HCT116 (cell line): ENCODE data around the gene VWA7. TPM values are rescaled to one million over a fixed set of nuclear protein-coding genes. Genes with fewer than 3 reads are reported as not detected.

Experiments
- ATAC-seq: fragments of 200-7000 bp; cut with Tn5 transposase; 2 replicates; pipeline ENCODE4 v1.9.1; 2020; ENCODE audit warnings: mild to moderate bottlenecking, moderate library complexity
- BruUV-seq: library from RNA; stranded (reverse); fragments of 400-500 nt; replicated peaks from 2 replicates; lab custom pipeline; 2021; lab: Mats Ljungman, UMichigan
- CTCF ChIA-PET: fragments of 300-600 bp; sonication (Branson Sonifier 250); formaldehyde crosslinking; loops from one replicate; lab custom pipeline; 2021; ENCODE audit warnings: antibody characterized with exemption; lab: Charles Lee
- POLR2A ChIA-PET: fragments of 300-600, 350-600 bp; sonication (Branson Sonifier 250); formaldehyde crosslinking; loops from one replicate; lab custom pipeline; 2021; ENCODE audit warnings: antibody characterized with exemption; lab: Charles Lee
- RAD21 ChIA-PET, 2 experiments: fragments of 300-600 bp; sonication (Branson Sonifier 250); formaldehyde crosslinking; loops; one replicate each; lab custom pipeline; 2023; ENCODE audit warnings: low total read pairs in 2 of 2; ENCODE audit not compliant: uncharacterized antibody in 2 of 2, unreplicated experiment in 2 of 2, low non-redundant PET in 1 of 2; lab: Charles Lee
- DNase-seq: peaks from one replicate; pipeline ENCODE4 v3.0.0-alpha.2; 2010; ENCODE audit warnings: low read depth, low spot score
- H2AFZ ChIP-seq: fragments of 200-600 bp; shearing (Covaris generic), sonication (generic); 2 replicates; pipeline ENCODE4 v1.6.1; 2017; ENCODE audit warnings: low read depth, mixed run types, mixed read lengths, antibody characterized with exemption, low read length; ENCODE audit not compliant: poor library complexity, severe bottlenecking
- H3K27ac ChIP-seq: 2 replicates; pipeline ENCODE4 v1.5.1; 2012; ENCODE audit warnings: low read depth, low read length
- H3K27me3 ChIP-seq: fragments of 200-600 bp; sonication (generic); 2 replicates; pipeline ENCODE4 v1.6.1; 2016; ENCODE audit warnings: mixed run types, low read length, mixed read lengths; ENCODE audit not compliant: insufficient read depth
- H3K36me3 ChIP-seq, 2 experiments: fragments of 200-500 bp in 1 of 2; fragments of 200-600 bp in 1 of 2; sonication (Bioruptor generic) in 1 of 2; sonication (generic) in 1 of 2; 2 replicates each; pipeline versions ENCODE4 v1.5.1 to v1.6.1; 2014 to 2016; ENCODE audit warnings: low read length in 2 of 2, inconsistent platforms in 1 of 2, mixed read lengths in 1 of 2, mixed run types in 1 of 2; ENCODE audit not compliant: insufficient read depth in 2 of 2, control insufficient read depth in 1 of 2
- H3K4me1 ChIP-seq, 2 experiments: fragments of 200-600 bp in 1 of 2; sonication (generic) in 1 of 2; 2 replicates each; pipeline versions ENCODE4 v1.5.1 to v1.6.1; 2012 to 2017; ENCODE audit warnings: low read length in 2 of 2, inconsistent platforms in 1 of 2, mild to moderate bottlenecking in 1 of 2, mixed read lengths in 1 of 2, mixed run types in 1 of 2, moderate library complexity in 1 of 2; ENCODE audit not compliant: insufficient read depth in 2 of 2, control insufficient read depth in 1 of 2
- H3K4me2 ChIP-seq: fragments of 200-600 bp; sonication (generic); 2 replicates; pipeline ENCODE4 v1.6.1; 2017; ENCODE audit warnings: mixed run types, low read length, mixed read lengths
- H3K4me3 ChIP-seq, 2 experiments: fragments of 200-600 bp in 1 of 2; sonication (generic) in 1 of 2; replicated peaks in 1 of 2; 2 replicates each; pipeline ENCODE4 v1.5.1; 2011 to 2016; ENCODE audit warnings: low read length in 2 of 2, control low read depth in 1 of 2, low read depth in 1 of 2, mild to moderate bottlenecking in 1 of 2, mixed read lengths in 1 of 2, mixed run types in 1 of 2
- H3K79me2 ChIP-seq: fragments of 200-600 bp; sonication (generic); 2 replicates; pipeline ENCODE4 v1.6.1; 2017; ENCODE audit warnings: mild to moderate bottlenecking, mixed run types, low read length, moderate library complexity, mixed read lengths; ENCODE audit not compliant: insufficient read depth
- H3K9ac ChIP-seq: fragments of 200-600 bp; sonication (generic); 2 replicates; pipeline ENCODE4 v1.6.1; 2016; ENCODE audit warnings: low read length, mixed read lengths
- H3K9me2 ChIP-seq: fragments of 200-600 bp; sonication (generic), shearing (Covaris generic); 2 replicates; pipeline ENCODE4 v1.6.1; 2017; ENCODE audit warnings: mixed run types, mild to moderate bottlenecking, moderate library complexity; ENCODE audit not compliant: insufficient read depth
- H3K9me3 ChIP-seq, 2 experiments: fragments of 200-500 bp in 1 of 2; fragments of 200-600 bp in 1 of 2; sonication (Bioruptor generic) in 1 of 2; sonication (generic) in 1 of 2; 2 replicates each; pipeline ENCODE4 v1.6.1; 2014 to 2017; ENCODE audit warnings: low read length in 2 of 2, mixed read lengths in 2 of 2, inconsistent platforms in 1 of 2, low read depth in 1 of 2, mild to moderate bottlenecking in 1 of 2, mixed run types in 1 of 2, moderate library complexity in 1 of 2; ENCODE audit not compliant: control insufficient read depth in 1 of 2, insufficient read depth in 1 of 2
- H4K20me1 ChIP-seq: fragments of 200-600 bp; sonication (generic), shearing (Covaris generic); 2 replicates; pipeline ENCODE4 v1.6.1; 2017; ENCODE audit warnings: mixed run types, mild to moderate bottlenecking, moderate library complexity; ENCODE audit not compliant: insufficient read depth
- ATF3 ChIP-seq: IDR thresholded peaks from 2 replicates; pipeline ENCODE4 v1.6.1; 2012
- CEBPB ChIP-seq: IDR thresholded peaks from 2 replicates; pipeline ENCODE4 v1.6.1; 2012; ENCODE audit warnings: low read depth
- CTCF ChIP-seq, 3 experiments: fragments of 200-600 bp in 1 of 3; sonication (generic) in 1 of 3; IDR thresholded peaks in 2 of 3; conservative IDR thresholded peaks in 1 of 3; 2 replicates each; pipeline ENCODE4 v1.5.1; 2012 to 2017; ENCODE audit warnings: low read depth in 2 of 3, low read length in 2 of 3, antibody characterized with exemption in 1 of 3, borderline replicate concordance in 1 of 3, control low read depth in 1 of 3, mild to moderate bottlenecking in 1 of 3, mixed read lengths in 1 of 3, mixed run types in 1 of 3, moderate library complexity in 1 of 3; ENCODE audit not compliant: insufficient read depth in 1 of 3
- EGR1 ChIP-seq: IDR thresholded peaks from 2 replicates; pipeline ENCODE4 v1.6.1; 2012; ENCODE audit warnings: low read depth
- ELF1 ChIP-seq: IDR thresholded peaks from 2 replicates; pipeline ENCODE4 v1.6.1; 2012; ENCODE audit warnings: low read depth, borderline replicate concordance
- EZH2phosphoT487 ChIP-seq: fragments of 200-600 bp; IDR thresholded peaks from 2 replicates; pipeline ENCODE4 v1.6.1; 2018; ENCODE audit warnings: antibody characterized with exemption, borderline replicate concordance
- FOSL1 ChIP-seq: IDR thresholded peaks from 2 replicates; pipeline ENCODE4 v1.6.1; 2012; ENCODE audit warnings: low read depth
- JUND ChIP-seq: IDR thresholded peaks from 2 replicates; pipeline ENCODE4 v1.6.1; 2012
- MAX ChIP-seq: IDR thresholded peaks from 2 replicates; pipeline ENCODE4 v1.6.1; 2012
- POLR2A ChIP-seq: IDR thresholded peaks from 2 replicates; pipeline ENCODE4 v1.7.0; 2011; ENCODE audit warnings: borderline replicate concordance; ENCODE audit not compliant: insufficient read depth, insufficient read length; ENCODE audit errors: extremely low read depth
- POLR2AphosphoS5 ChIP-seq: IDR thresholded peaks from 2 replicates; pipeline ENCODE4 v1.6.1; 2011; ENCODE audit warnings: mild to moderate bottlenecking, low read depth, low read length, moderate library complexity
- RAD21 ChIP-seq: IDR thresholded peaks from 2 replicates; pipeline ENCODE4 v1.6.1; 2012; ENCODE audit warnings: low read depth, mild to moderate bottlenecking
- REST ChIP-seq: IDR thresholded peaks from 2 replicates; pipeline ENCODE4 v1.6.1; 2012; ENCODE audit warnings: low read depth
- SIN3A ChIP-seq: IDR thresholded peaks from 2 replicates; pipeline ENCODE4 v1.6.1; 2012; ENCODE audit warnings: low read depth
- TCF7L2 ChIP-seq: IDR thresholded peaks from 2 replicates; pipeline ENCODE4 v1.7.0; 2011; ENCODE audit warnings: borderline replicate concordance, inconsistent platforms; ENCODE audit not compliant: insufficient read depth, insufficient read length; ENCODE audit errors: extremely low read depth
- YY1 ChIP-seq: IDR thresholded peaks from 2 replicates; pipeline ENCODE4 v1.6.1; 2011; ENCODE audit warnings: low read length, low read depth, moderate library complexity, mild to moderate bottlenecking; ENCODE audit not compliant: insufficient replicate concordance; ENCODE audit errors: extremely low read depth
- ZBTB33 ChIP-seq: IDR thresholded peaks from 2 replicates; pipeline ENCODE4 v1.6.1; 2011; ENCODE audit warnings: mild to moderate bottlenecking, low read length, moderate library complexity; ENCODE audit not compliant: insufficient replicate concordance; ENCODE audit errors: extremely low read depth
- ZFX ChIP-seq: fragments of 450-650 bp; IDR thresholded peaks from 2 replicates; pipeline ENCODE4 v1.6.1; 2017
- ZNF274 ChIP-seq: fragments of 200-500 bp; sonication (Bioruptor generic); IDR thresholded peaks from 2 replicates; pipeline ENCODE4 v1.6.1; 2014; ENCODE audit warnings: mild to moderate bottlenecking, low read depth, low read length, inconsistent platforms
- intact Hi-C: fragments of 100-400 bp; cut with micrococcal nuclease; formaldehyde crosslinking; loops from 2 replicates; pipeline ENCODE4 v1.10.0; 2022
- total RNA-seq: library from RNA; stranded (reverse); gene quantifications from one replicate; pipeline ENCODE4 v1.2.1, GENCODE V29; 2021; ENCODE audit not compliant: unreplicated experiment

VWA7 gene
- total RNA-seq, 1 experiment from 2014 or later, result 14.6 TPM

- no TSS peak for BruUV-seq
- H3K27ac ChIP-seq, result no peak overlapping the region
- DNase-seq, result no peak
- RAD21 ChIA-PET, result no interaction called here
- POLR2A ChIA-PET, result interaction anchor here (0.8 to 0.9 kb wide), 3 partner anchors 9 to 57 kb away, joined by 3 read pairs; no protein-coding TSS in a partner anchor
- no peak overlapping the region for H3K4me3 ChIP-seq
- no peaks in the 10 kb centered on the region for H3K9me2 ChIP-seq
- no peak overlapping the region for H3K4me2 ChIP-seq
- H3K9me3 ChIP-seq, result no peaks in the 10 kb centered on the region
- no peak for ATAC-seq
- CTCF ChIA-PET, result no interaction called here
- no peaks in the 10 kb centered on the region for H3K4me1 ChIP-seq
- peaks cover 16% of the 10 kb centered on the region for H3K79me2 ChIP-seq
- H2AFZ ChIP-seq, result no peak overlapping the region
- no peak overlapping the region for H3K9ac ChIP-seq
- no peaks in the 10 kb centered on the region for H3K27me3 ChIP-seq
- intact Hi-C loops, result no loop called here
- peaks cover 44 to 48% of the 10 kb centered on the region in 2 experiments for H3K36me3 ChIP-seq
- H4K20me1 ChIP-seq, result 0 out of 2 replicates have a peak, but pooled peaks cover 3% of the 10 kb centered on the region
- no peak for TF ChIP-seq SIN3A
- no peak for TF ChIP-seq ELF1
- TF ChIP-seq POLR2AphosphoS5, result no peak
- no peak for TF ChIP-seq FOSL1
- no peak for TF ChIP-seq ZBTB33
- TF ChIP-seq ZNF274, result no peak
- TF ChIP-seq POLR2A, result no peak
- TF ChIP-seq JUND, result no peak
- TF ChIP-seq RAD21, result no peak
- TF ChIP-seq EGR1, result no peak
- no peak for TF ChIP-seq MAX
- TF ChIP-seq EZH2phosphoT487, result no peak
- no peak for TF ChIP-seq ZFX
- TF ChIP-seq ATF3, result no peak
- no peak for TF ChIP-seq CTCF (IDR thresholded peaks at IDR 0.05 in 2 of 3, conservative IDR thresholded peaks at IDR 0.05 in 1 of 3; ENCODE audit: borderline replicate concordance in 1 of 3, insufficient read depth in 1 of 3, low read depth in 2 of 3, low read length in 2 of 3)
- no peak for TF ChIP-seq YY1
- no peak for TF ChIP-seq TCF7L2
- no peak for TF ChIP-seq CEBPB
- no peak for TF ChIP-seq REST
Measured at GRCh38 chr6:31784098-31784925, 7.2 kb upstream of the VWA7 start.
